Measurements from ENCODE around the gene ZNF614. TPM values are rescaled to one million over a fixed set of nuclear protein-coding genes. Genes with fewer than 3 reads are reported as not detected.
"Not testable (repeated sequence)": the region's sequence is repeated elsewhere in the genome, so short reads cannot be mapped to it uniquely, and the experiment has no call there.

Gene ZNF614
- total RNA-seq, 1 donor from 2014 or later: 9.9 TPM

- H3K79me2 ChIP-seq (ENCODE audit: insufficient read depth, low read length): peaks cover 37% of the 10 kb centered on the region
- DNase-seq (ENCODE audit: low read depth): no peak
- peaks cover 56% of the 10 kb centered on the region for H3K36me3 Mint-ChIP-seq (ENCODE audit: low read depth, unreplicated experiment)
- peaks cover 43% of the 10 kb centered on the region for H3K9me3 Mint-ChIP-seq (ENCODE audit: unreplicated experiment)
- no peaks in the 10 kb centered on the region for H3K4me1 Mint-ChIP-seq (ENCODE audit: low read depth, unreplicated experiment)
- H2AFZ ChIP-seq (ENCODE audit: low read depth, low read length): no peak overlapping the region
- no peak overlapping the region for H3K4me2 ChIP-seq (ENCODE audit: low read length)
- H3K4me1 ChIP-seq (ENCODE audit: insufficient read depth, low read length): no peaks in the 10 kb centered on the region
- no peak overlapping the region for H3K27ac Mint-ChIP-seq (ENCODE audit: unreplicated experiment)
- no peaks in the 10 kb centered on the region for H3K27me3 ChIP-seq (ENCODE audit: insufficient read depth, low read length)
- no peak overlapping the region for H3K9ac ChIP-seq (ENCODE audit: low read length)
- H3K4me3 ChIP-seq (ENCODE audit: insufficient read depth, low read depth, low read length): no peak overlapping the region
- no peaks in the 10 kb centered on the region for H4K20me1 ChIP-seq (ENCODE audit: insufficient read depth, low read length)
- H3K4me3 Mint-ChIP-seq (ENCODE audit: unreplicated experiment): no peak overlapping the region
- H3K27ac ChIP-seq (ENCODE audit: low read depth, low read length): no peak overlapping the region
- H3K27me3 Mint-ChIP-seq (ENCODE audit: low read depth, unreplicated experiment): no peaks in the 10 kb centered on the region
- TF ChIP-seq EZH2 (IDR thresholded peaks at IDR 0.05; ENCODE audit: insufficient read depth, low read length) (no peak), CTCF (IDR thresholded peaks at IDR 0.05; ENCODE audit: insufficient read depth, low read depth, low read length) (no peak)
- peaks cover 4% of the 10 kb centered on the region for H3K36me3 ChIP-seq (ENCODE audit: insufficient read depth, low read length)
- peaks cover 23% of the 10 kb centered on the region for H3K9me3 ChIP-seq (ENCODE audit: insufficient read depth, low read depth, low read length)
- no peak for FAIRE-seq
Observed at GRCh38 chr19:51976852-51977251, 51.3 kb downstream of the ZNF614 start.

DNA sequence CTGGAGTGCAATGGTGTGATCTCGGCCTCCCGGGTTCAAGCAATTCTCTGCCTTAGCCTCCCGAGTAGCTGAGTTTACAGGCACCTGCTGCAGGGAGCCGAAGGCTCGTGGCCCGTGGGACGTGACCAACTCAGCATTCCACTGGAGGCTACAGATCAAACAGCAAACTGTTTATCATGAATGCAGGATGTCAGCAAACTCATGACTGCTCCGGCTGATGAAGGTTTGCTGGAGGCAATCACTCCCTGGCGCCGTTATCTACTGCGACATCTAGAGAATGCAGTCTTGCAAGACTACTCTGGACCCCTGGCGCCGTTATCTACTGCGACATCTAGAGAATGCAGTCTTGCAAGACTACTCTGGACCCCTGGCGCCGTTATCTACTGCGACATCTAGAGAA lies 52.4 kb downstream of the ZNF614 start:
- not testable (repeated sequence) for H3K4me2 ChIP-seq (ENCODE audit: low read length); H3K4me3 Mint-ChIP-seq (ENCODE audit: unreplicated experiment); H3K27ac Mint-ChIP-seq (ENCODE audit: unreplicated experiment); H4K20me1 ChIP-seq (ENCODE audit: insufficient read depth, low read length); H3K27me3 Mint-ChIP-seq (ENCODE audit: low read depth, unreplicated experiment); H3K27ac ChIP-seq (ENCODE audit: low read depth, low read length); H2AFZ ChIP-seq (ENCODE audit: low read depth, low read length); H3K4me3 ChIP-seq (ENCODE audit: insufficient read depth, low read depth, low read length); H3K4me1 Mint-ChIP-seq (ENCODE audit: low read depth, unreplicated experiment); DNase-seq (ENCODE audit: low read depth); H3K4me1 ChIP-seq (ENCODE audit: insufficient read depth, low read length); H3K9ac ChIP-seq (ENCODE audit: low read length); H3K27me3 ChIP-seq (ENCODE audit: insufficient read depth, low read length); FAIRE-seq
- H3K9me3 Mint-ChIP-seq (ENCODE audit: unreplicated experiment): peaks cover 47% of the 10 kb centered on the region
- peaks cover 63% of the 10 kb centered on the region for H3K36me3 Mint-ChIP-seq (ENCODE audit: low read depth, unreplicated experiment)
- H3K36me3 ChIP-seq (ENCODE audit: insufficient read depth, low read length): peaks cover 11% of the 10 kb centered on the region
- peaks cover 34% of the 10 kb centered on the region for H3K9me3 ChIP-seq (ENCODE audit: insufficient read depth, low read depth, low read length)
- H3K79me2 ChIP-seq (ENCODE audit: insufficient read depth, low read length): peaks cover 27% of the 10 kb centered on the region

DNA sequence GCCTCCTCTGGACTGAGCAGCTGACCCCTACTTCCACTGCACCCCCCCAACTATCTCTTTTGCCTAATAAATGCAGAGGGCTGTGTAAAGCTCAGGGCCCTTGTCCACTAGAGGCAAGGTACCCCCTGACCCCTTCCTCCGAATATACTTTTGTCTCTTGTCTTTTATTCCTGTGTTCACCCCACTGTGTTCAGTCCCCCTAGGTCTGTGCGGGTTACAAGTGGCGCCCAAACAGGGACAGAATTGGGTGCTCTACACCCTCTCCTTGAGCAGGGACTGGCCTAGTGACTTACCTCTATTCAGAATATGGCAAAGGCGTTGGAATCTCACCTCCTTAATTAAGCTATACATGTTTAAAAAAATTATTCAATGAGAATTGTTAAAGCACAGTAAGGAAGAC lies 56.6 kb downstream of the ZNF614 start:
- Histone ChIP-seq H4K20me1 (ENCODE audit: insufficient read depth, low read length) (no peaks in the 10 kb centered on the region), H3K36me3 (ENCODE audit: insufficient read depth, low read length) (peaks cover 33% of the 10 kb centered on the region), H3K27me3 (ENCODE audit: insufficient read depth, low read length) (no peaks in the 10 kb centered on the region), H3K79me2 (ENCODE audit: insufficient read depth, low read length) (no peaks in the 10 kb centered on the region), H3K9ac (ENCODE audit: low read length) (no peak overlapping the region), H3K4me1 (ENCODE audit: insufficient read depth, low read length) (no peaks in the 10 kb centered on the region), H2AFZ (ENCODE audit: low read depth, low read length) (no peak overlapping the region), H3K27ac (ENCODE audit: low read depth, low read length) (no peak overlapping the region), H3K9me3 (ENCODE audit: insufficient read depth, low read depth, low read length) (peaks cover 40% of the 10 kb centered on the region), H3K4me2 (ENCODE audit: low read length) (no peak overlapping the region), H3K4me3 (ENCODE audit: insufficient read depth, low read depth, low read length) (no peak overlapping the region)
- Mint-ChIP-seq H3K9me3 (ENCODE audit: unreplicated experiment) (peaks cover 60% of the 10 kb centered on the region), H3K36me3 (ENCODE audit: low read depth, unreplicated experiment) (peaks cover 64% of the 10 kb centered on the region), H3K4me1 (ENCODE audit: low read depth, unreplicated experiment) (no peaks in the 10 kb centered on the region), H3K27ac (ENCODE audit: unreplicated experiment) (no peak overlapping the region), H3K27me3 (ENCODE audit: low read depth, unreplicated experiment) (no peaks in the 10 kb centered on the region), H3K4me3 (ENCODE audit: unreplicated experiment) (no peak overlapping the region)
- DNase-seq (ENCODE audit: low read depth) (peak; percentile 24), FAIRE-seq (no peak)
- TF ChIP-seq CTCF (IDR thresholded peaks at IDR 0.05; ENCODE audit: insufficient read depth, low read depth, low read length) (no peak), EZH2 (IDR thresholded peaks at IDR 0.05; ENCODE audit: insufficient read depth, low read length) (no peak)
